Coronary artery (tissue), 2 donors: ENCODE measurements around the gene ANKRD2.

Source experiments
- DNase-seq: peaks from one replicate; pipeline ENCODE4 v3.0.0-alpha.2; 2017; ENCODE audit warnings: low spot score
- H3K27ac ChIP-seq, 2 donors: fragments of 200-600 bp; sonication (generic); one replicate each; pipeline ENCODE4 v1.5.1; 2016 to 2019
- H3K4me3 ChIP-seq: fragments of 200-600 bp; sonication (generic); 2 replicates; pipeline ENCODE4 v1.5.1; 2016; ENCODE audit warnings: mild to moderate bottlenecking, moderate library complexity
- CTCF ChIP-seq: fragments of 200-600 bp; sonication (generic); IDR thresholded peaks from one replicate; pipeline ENCODE4 v1.5.1; 2019; ENCODE audit warnings: antibody characterized with exemption

The ANKRD2 gene

DNA sequence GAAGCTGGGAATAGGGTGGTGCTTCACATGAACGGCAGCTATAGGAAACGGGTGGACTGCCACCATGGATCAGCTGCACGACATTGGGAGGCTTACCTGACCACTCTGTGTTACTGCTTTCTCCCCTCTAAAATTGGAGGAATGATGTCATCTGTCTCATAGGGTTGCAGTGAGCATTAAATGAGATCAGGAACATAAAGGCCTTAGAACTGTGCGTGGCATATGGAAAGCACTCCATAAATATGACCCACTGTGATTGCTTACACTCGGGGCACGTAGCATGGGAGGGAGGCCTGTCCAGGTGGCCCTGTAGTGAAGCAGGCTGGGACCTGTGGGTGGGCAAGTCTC lies 26.7 kb downstream of the ANKRD2 start:
- TF ChIP-seq CTCF, result no peak
- no peak for DNase-seq
- Histone ChIP-seq H3K27ac (no peak overlapping the region), H3K4me3 (no peak overlapping the region)

DNA sequence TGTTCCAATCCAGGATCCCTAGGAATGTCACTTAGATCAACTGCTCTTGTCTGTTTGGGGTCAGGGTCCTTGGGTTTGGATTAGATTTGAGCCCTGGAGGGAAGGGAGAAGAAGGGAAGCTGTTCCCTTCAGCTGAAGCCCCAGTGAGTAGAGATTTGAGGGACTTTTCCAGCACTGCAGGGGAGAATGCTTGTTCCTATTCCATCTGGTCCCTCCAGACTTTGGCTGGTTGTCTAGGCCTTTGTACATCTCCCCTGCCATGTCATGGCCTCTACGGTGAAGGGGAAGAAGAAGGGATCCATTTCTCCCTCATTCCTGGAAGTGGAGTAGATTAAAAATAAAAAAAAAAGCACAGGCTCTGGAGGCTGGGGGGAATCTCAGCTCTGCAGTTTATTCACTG lies 28.0 kb downstream of the ANKRD2 start:
- Histone ChIP-seq H3K27ac (no peak overlapping the region), H3K4me3 (no peak overlapping the region)
- no peak for DNase-seq
- no peak for TF ChIP-seq CTCF

- Histone ChIP-seq H3K4me3 (no peak overlapping the region), H3K27ac (no peak overlapping the region)
- DNase-seq, result no peak
- no peak for TF ChIP-seq CTCF
Measured at GRCh38 chr10:97601268-97602215, 29.0 kb downstream of the ANKRD2 start.

DNA sequence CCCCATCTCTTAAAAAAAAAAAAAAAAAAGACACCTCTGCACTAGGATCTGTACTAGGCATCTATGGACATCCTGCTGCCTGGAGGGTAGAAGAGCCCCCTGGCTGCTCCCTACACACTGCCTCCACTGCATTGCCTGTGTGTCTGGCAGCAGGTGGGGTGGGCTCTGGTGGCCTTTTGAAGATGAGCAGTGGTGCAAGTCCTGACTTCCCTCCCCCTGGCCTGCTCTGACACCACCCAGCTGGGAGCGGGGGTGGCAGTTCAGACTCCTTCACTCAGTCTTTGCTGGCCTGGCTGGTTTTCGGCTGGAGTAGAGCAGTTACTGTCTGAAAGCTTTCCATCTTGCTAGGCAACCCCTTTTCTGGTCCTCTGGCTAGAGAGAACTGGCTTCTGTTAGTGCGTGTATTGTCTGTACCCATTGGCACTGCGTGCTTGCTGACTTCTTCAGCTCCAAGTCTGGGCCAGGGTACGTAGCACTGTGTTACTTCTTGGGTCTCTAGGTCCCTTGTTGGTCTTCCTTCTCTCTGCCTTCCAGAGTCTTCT lies 34.6 kb downstream of the ANKRD2 start:
- Histone ChIP-seq H3K27ac (no peak overlapping the region), H3K4me3 (no peak overlapping the region)
- no peak for TF ChIP-seq CTCF
- no peak for DNase-seq

GRCh38 chr10:97608991-97609561 lies 36.5 kb downstream of the ANKRD2 start:
- peak; percentile 75 for DNase-seq
- no peak for TF ChIP-seq CTCF
- H3K27ac ChIP-seq, result peak overlapping the region; percentile 13 to 74

GRCh38 chr10:97611473-97611872 lies 38.9 kb downstream of the ANKRD2 start:
- no peak for TF ChIP-seq CTCF
- H3K27ac ChIP-seq, result no peak overlapping the region
- no peak for DNase-seq
- H3K4me3 ChIP-seq, result no peak overlapping the region

More at GRCh38 chr10:97608991-97609561, 36.5 kb downstream of the ANKRD2 start:
- no peak overlapping the region for H3K4me3 ChIP-seq
